GM10266 (cell line): Measurements from ENCODE around the gene CHCHD10.

ENCODE experiments used
- DNase-seq: peaks from one replicate; pipeline ENCODE4 v3.0.0; 2012; ENCODE audit errors: extremely low spot score
- TF ChIP-seq, protein P1 (sequence below): IDR thresholded peaks from 2 replicates; pipeline ENCODE4 v1.5.1; 2012; ENCODE audit warnings: mild to moderate bottlenecking, low read depth; ENCODE audit not compliant: control insufficient read depth, insufficient read depth; ENCODE audit errors: missing control alignments

CHCHD10 gene

DNA sequence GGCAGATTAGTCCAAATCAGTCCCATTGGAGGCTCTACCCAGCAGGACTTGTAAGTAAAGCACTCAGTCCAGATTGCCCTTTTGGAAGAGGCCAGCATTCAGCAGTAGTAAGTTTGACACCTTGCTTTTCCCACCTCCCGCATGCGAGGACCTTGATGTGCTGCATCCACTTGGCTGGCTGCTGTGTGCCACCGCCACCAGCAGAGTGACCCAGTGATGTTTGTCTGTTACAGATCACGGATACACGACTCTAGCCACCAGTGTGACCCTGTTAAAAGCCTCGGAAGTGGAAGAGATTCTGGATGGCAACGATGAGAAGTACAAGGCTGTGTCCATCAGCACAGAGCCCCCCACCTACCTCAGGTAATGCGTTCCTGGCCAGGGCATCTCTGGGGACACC, 25.6 kb upstream of the CHCHD10 start:
- DNase-seq: no peak

DNA sequence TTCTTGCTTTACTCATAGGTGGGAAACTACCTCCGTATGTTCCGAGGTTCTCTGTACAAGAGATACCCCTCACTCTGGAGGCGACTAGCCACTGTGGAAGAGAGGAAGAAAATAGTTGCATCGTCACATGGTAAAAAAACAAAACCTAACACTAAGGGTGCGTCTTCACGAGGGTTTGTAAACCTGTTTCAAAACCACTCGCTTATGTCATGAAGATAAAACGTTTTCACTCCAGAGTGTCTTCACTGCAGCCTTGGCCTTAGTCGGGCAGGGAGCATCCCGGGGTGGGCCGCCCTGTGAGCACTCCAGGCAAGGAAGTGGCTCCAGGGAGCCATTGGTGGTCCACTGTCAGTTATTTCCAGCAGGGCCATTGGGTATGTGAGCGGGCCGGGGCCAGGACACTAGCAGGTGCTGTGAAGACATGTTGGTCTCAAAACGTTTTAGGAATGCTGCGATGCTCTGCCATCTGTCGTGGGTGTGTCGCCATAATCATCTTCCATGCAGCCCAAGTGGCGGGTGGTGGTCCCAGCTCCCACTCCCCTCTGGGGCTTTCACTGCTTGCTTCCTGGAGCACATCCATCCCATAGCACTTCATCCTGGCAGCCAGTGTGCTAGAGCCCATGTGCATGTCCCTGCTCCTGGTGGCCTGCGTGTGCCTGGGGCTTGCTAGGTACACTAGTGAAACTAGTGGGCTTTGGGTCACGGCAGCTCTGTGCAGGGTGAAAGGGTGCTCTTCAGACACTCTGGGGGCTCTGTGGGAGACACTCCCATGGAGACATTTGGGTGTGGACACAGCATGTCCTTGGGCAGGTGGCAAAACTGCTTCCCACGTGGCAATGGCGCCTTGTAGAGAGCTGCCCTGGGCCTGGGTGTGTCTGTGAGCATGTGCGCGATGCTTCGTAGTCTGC, 24.2 kb upstream of the CHCHD10 start:
- TF ChIP-seq, protein P1, sequence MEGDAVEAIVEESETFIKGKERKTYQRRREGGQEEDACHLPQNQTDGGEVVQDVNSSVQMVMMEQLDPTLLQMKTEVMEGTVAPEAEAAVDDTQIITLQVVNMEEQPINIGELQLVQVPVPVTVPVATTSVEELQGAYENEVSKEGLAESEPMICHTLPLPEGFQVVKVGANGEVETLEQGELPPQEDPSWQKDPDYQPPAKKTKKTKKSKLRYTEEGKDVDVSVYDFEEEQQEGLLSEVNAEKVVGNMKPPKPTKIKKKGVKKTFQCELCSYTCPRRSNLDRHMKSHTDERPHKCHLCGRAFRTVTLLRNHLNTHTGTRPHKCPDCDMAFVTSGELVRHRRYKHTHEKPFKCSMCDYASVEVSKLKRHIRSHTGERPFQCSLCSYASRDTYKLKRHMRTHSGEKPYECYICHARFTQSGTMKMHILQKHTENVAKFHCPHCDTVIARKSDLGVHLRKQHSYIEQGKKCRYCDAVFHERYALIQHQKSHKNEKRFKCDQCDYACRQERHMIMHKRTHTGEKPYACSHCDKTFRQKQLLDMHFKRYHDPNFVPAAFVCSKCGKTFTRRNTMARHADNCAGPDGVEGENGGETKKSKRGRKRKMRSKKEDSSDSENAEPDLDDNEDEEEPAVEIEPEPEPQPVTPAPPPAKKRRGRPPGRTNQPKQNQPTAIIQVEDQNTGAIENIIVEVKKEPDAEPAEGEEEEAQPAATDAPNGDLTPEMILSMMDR: no peak
- no peak for DNase-seq

More for the DNA sequence above, 25.6 kb upstream of the CHCHD10 start:
- TF ChIP-seq, protein P1: no peak

DNA sequence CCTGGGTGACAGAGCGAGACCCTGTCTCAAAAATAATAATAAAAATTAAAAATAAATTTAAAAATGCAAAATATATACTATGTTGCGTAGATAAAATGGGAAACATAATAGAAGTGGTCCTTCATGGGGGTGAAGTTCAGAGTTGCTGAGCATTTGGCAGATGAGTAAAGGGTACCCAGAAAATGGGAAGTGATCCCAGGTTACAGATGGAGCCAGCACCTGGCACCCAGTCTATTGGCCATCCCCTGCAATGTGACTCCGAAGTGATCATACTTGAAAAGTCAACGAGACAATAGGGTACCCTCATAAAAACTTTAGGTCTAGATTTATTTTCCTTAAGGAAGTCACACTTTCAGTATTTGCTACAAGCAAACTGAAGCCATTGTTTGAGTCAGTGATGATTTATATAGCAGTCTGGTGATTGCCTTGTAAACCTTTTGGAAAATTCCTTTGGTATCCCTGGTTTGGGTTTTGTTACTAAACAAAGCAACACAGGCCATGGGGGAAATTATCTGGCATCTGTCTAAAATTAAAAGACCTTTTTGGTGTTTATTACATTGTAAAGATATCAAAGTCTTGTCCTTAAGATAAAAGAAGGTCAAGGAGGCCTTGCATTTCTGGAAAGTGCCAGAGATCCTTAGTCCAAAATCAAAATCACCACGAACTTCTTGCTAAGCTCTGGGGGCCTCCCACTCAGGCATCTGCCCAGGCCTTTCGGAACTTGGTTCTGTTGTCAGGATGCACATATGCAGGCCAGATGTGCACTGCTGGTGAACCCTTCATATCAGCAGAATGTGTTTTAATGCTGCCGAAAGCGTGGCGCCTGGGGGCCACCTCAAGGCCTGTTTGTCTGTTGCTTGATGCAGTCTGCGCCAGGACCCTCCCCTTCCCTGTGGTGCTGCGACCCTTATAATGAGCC, 23.3 kb upstream of the CHCHD10 start:
- TF ChIP-seq, protein P1: no peak
- DNase-seq: no peak

DNA sequence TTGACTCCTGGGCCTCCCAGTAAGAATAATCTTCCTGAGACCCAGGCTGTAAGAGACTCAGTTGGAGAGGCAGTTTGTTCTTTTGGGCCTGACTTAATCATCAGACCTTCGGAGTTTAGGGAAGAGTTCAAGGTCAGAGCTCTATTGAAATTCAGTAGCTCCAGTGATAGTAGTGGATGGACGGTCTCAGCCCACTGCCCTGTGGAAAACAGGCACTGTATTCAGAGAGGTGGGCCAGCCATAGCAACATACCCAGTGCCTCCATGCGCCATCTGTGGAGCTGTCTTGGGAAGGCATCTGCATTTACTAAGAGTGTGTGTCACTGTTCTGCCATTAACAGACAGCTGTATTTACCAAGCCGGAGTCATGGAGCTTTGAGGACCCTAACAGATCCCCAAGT, 21.9 kb upstream of the CHCHD10 start:
- no peak for DNase-seq
- TF ChIP-seq, protein P1: no peak

DNA sequence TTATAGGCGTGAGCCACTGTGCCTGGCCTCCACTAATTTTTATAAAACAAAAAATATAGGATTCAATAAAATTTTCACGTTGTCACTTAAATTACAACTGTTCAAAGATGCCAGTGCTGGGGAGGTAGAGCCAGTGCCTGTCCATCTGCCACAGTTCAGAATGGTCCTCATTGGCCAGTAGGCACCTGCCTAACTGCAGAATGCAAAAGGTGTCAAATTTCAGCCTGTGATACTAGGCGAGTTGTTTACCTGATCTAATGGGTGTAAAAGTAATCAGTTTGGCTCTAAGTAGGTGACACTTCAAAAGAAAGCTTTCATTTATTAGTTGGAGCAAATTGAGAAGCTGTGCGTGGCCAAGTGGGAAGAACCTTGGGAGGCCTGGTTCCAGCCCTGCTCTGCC, 21.3 kb upstream of the CHCHD10 start:
- no peak for DNase-seq
- TF ChIP-seq, protein P1: no peak

DNA sequence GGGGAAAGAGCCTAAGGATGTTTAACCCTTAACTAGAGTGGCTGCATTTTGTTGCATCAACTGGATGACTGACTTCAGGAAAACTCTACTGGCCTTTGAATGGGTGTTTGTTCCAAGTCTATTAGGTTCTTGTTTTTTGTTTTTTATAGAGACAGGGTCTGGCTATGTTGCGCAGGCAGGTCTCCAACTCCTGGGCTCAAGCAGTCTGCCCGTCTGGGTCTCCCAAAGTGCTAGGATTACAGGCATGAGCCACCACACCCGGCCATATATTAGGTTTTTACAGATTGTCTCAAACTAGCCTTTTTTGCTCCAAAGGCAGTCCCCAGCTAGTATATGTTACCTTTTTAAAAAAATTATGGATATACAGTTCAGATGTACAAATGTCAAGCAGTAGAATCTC, 20.1 kb upstream of the CHCHD10 start:
- DNase-seq: no peak
- TF ChIP-seq, protein P1: no peak
